ENCODE measurements around the gene FAM110C.
"Not testable (repeated sequence)": the region's sequence is repeated elsewhere in the genome, so short reads cannot be mapped to it uniquely, and the experiment has no call there.

FAM110C gene

DNA sequence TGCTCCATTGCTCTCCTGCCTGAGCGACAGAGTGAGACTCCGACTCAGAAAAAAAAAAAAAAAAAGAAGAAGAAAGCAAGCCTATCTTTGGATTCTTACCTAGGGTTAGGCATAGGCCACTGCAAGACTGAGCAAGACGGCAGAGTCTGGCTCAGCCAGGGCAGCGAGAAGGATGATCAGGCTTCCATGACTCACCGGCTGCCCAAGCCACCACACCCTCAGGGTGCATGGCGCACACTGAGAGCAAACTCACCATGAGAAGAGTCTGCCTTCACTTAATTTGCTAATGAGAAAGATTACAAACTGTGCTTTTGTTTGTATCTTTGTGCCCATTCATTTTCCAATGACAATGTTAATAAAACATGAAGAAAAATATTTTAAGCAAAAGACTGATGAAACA is 8.2 kb downstream of the FAM110C start:
- Histone ChIP-seq H3K36me3 (ENCODE audit: insufficient read depth, low read length) (no peaks in the 10 kb centered on the region), H3K9me3 (ENCODE audit: low read length) (no peaks in the 10 kb centered on the region), H3K27ac (ENCODE audit: low read depth, low read length) (no peak overlapping the region), H3K4me1 (ENCODE audit: insufficient read depth, low read length) (no peaks in the 10 kb centered on the region), H3K4me3 (ENCODE audit: low read depth in 1 of 2, low read length in 2 of 2) (no peak overlapping the region), H3K9ac (ENCODE audit: low read length) (no peak overlapping the region), H3K27me3 (ENCODE audit: control insufficient read depth in 1 of 2, insufficient read depth in 2 of 2, low read length in 2 of 2) (no peaks in the 10 kb centered on the region)

DNA sequence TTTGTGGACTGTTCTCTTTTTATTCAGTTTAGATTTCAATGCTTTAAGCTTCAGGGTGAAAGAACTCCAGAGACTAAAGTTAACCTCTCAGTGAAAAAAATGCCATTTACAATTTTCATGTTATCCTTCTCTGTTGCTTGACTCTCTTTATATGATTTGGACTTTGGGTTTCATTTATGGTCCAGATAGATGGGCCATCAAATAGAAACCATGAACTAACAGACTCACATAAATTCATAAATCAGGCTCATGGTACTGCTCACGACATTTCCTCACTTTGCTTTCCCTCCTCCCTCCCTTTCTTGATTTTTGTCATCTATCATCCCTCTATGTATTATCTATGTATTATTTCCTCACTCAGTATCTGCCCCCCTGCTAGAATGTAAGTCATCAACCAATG is 10.0 kb downstream of the FAM110C start:
- no peaks in the 10 kb centered on the region for H3K27me3 ChIP-seq (ENCODE audit: control insufficient read depth in 1 of 2, insufficient read depth in 2 of 2, low read length in 2 of 2)
- H3K36me3 ChIP-seq (ENCODE audit: insufficient read depth, low read length), result no peaks in the 10 kb centered on the region
- no peaks in the 10 kb centered on the region for H3K9me3 ChIP-seq (ENCODE audit: low read length)
- H3K9ac ChIP-seq (ENCODE audit: low read length), result no peak overlapping the region
- no peak overlapping the region for H3K4me3 ChIP-seq (ENCODE audit: low read depth in 1 of 2, low read length in 2 of 2)
- H3K4me1 ChIP-seq (ENCODE audit: insufficient read depth, low read length), result no peaks in the 10 kb centered on the region
- H3K27ac ChIP-seq (ENCODE audit: low read depth, low read length), result no peak overlapping the region

DNA sequence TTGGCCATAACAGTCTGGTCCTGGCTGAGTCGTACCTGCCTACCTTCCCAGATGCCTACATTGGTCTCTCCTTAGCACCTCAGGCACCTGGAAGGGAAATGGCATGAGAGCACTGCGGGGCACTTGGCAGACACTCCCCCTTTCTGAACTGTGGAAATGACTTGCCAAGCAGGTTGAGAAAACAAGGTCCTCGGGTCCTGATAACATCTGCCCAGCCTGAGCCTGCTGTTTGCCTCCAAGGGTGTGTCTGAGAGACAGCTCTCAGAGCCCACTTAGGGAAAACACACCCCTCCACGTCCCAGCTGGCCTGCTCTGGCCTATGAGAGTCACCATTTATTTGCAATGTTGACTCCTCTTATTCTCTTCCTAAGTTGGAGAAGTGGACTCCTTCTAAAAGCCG is 10.5 kb downstream of the FAM110C start:
- no peaks in the 10 kb centered on the region for H3K9me3 ChIP-seq (ENCODE audit: low read length)
- no peaks in the 10 kb centered on the region for H3K4me1 ChIP-seq (ENCODE audit: insufficient read depth, low read length)
- H3K4me3 ChIP-seq (ENCODE audit: low read depth in 1 of 2, low read length in 2 of 2), result no peak overlapping the region
- H3K27ac ChIP-seq (ENCODE audit: low read depth, low read length), result no peak overlapping the region
- H3K27me3 ChIP-seq (ENCODE audit: control insufficient read depth in 1 of 2, insufficient read depth in 2 of 2, low read length in 2 of 2), result no peaks in the 10 kb centered on the region
- no peak overlapping the region for H3K9ac ChIP-seq (ENCODE audit: low read length)
- H3K36me3 ChIP-seq (ENCODE audit: insufficient read depth, low read length), result no peaks in the 10 kb centered on the region

DNA sequence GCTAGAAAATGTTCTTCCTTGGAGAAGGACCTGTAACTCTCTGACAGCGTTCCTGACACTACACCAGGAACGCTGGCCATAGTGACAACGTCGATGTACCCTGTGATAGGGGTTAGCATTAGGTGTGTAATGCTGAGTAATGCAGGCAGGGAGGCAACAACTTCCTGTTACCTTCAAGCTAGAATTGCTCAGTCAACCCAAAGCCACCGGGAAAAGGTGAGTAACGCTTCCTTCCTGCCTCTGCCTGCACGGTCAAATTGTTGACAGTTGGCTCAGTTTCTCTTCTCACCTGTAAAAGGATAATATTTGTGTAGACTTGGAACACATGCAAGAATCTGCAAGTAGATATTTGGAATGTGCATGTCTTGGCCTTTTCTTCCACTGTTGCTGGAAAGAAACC is 12.7 kb downstream of the FAM110C start:
- no peaks in the 10 kb centered on the region for H3K4me1 ChIP-seq (ENCODE audit: insufficient read depth, low read length)
- H3K27ac ChIP-seq (ENCODE audit: low read depth, low read length), result no peak overlapping the region
- no peaks in the 10 kb centered on the region for H3K36me3 ChIP-seq (ENCODE audit: insufficient read depth, low read length)
- H3K9ac ChIP-seq (ENCODE audit: low read length), result no peak overlapping the region
- H3K4me3 ChIP-seq (ENCODE audit: low read depth in 1 of 2, low read length in 2 of 2), result no peak overlapping the region
- H3K9me3 ChIP-seq (ENCODE audit: low read length), result no peaks in the 10 kb centered on the region
- no peaks in the 10 kb centered on the region for H3K27me3 ChIP-seq (ENCODE audit: control insufficient read depth in 1 of 2, insufficient read depth in 2 of 2, low read length in 2 of 2)

DNA sequence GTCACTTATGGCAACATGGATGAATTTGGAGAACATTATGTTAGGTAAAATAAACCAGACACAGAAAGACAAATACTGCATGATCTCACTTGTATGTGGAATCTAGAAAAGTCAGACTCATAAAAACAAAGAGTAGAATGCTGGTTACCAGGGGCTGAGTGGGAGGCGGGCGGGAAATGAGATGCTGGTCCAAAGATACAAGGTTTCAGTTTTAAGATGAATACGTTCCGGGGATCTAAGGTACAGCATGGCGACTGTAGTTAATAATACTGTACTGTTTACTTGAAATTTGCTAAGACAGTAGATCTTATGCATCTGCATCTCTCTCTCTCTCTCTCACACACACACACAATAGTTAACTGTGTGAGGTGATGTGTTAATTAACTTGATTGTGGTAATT is 14.2 kb downstream of the FAM110C start:
- Histone ChIP-seq H3K36me3 (ENCODE audit: insufficient read depth, low read length) (no peaks in the 10 kb centered on the region), H3K9ac (ENCODE audit: low read length) (no peak overlapping the region), H3K9me3 (ENCODE audit: low read length) (no peaks in the 10 kb centered on the region), H3K4me1 (ENCODE audit: insufficient read depth, low read length) (no peaks in the 10 kb centered on the region), H3K27me3 (ENCODE audit: control insufficient read depth in 1 of 2, insufficient read depth in 2 of 2, low read length in 2 of 2) (no peaks in the 10 kb centered on the region), H3K4me3 (ENCODE audit: low read depth in 1 of 2, low read length in 2 of 2) (no peak overlapping the region), H3K27ac (ENCODE audit: low read depth, low read length) (no peak overlapping the region)

DNA sequence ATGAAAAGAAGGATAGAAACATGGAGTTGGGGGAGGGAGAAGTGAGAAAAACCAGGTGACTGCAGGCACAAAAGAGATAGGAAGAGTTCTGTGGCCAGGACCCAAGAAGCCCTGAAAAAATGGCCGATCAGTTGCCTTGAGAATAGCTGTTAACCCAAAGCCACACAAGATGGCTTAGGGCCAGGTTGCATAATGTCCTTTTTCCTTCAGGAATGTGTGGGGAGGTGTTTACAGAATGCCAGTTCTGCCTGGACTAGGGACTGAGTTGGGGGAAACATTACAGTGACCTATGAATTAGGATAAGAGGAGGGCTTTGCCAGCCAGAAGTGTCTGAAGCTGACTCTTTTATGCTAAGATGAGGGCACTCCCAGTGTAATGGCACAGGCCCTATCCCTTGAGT is 17.1 kb downstream of the FAM110C start:
- no peaks in the 10 kb centered on the region for H3K27me3 ChIP-seq (ENCODE audit: control insufficient read depth in 1 of 2, insufficient read depth in 2 of 2, low read length in 2 of 2)
- H3K4me3 ChIP-seq (ENCODE audit: low read depth in 1 of 2, low read length in 2 of 2), result no peak overlapping the region
- no peaks in the 10 kb centered on the region for H3K9me3 ChIP-seq (ENCODE audit: low read length)
- no peak overlapping the region for H3K9ac ChIP-seq (ENCODE audit: low read length)
- H3K36me3 ChIP-seq (ENCODE audit: insufficient read depth, low read length), result no peaks in the 10 kb centered on the region
- H3K27ac ChIP-seq (ENCODE audit: low read depth, low read length), result no peak overlapping the region
- H3K4me1 ChIP-seq (ENCODE audit: insufficient read depth, low read length), result no peaks in the 10 kb centered on the region

DNA sequence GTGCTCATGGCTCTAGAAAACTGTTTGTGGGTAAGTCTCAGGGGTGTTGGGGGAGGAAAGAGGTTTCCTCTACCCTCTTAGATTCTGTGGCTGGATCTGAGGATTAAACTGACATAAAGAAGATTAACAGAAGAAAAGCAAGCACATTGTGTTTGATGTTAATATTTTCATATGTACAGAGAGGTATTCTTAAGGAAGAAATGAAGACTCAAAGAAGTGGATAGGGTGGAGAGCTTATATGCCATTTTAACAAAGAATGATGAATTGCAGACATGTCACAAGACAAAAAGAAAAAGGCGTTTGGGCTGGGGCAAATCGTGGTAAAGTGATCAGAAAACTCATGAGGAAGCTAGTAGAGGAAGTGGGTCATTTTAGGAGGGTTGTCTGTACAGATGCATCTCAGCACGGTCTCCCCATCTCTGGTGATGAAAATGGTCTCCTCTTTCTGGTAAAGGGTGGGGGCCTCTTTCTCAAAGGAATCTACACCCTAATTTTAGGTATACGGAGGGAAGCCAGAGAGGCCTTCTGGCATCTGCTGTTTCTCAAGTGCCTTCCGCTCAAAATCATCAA is 17.8 kb downstream of the FAM110C start:
- Histone ChIP-seq H3K9ac (ENCODE audit: low read length) (no peak overlapping the region), H3K4me1 (ENCODE audit: insufficient read depth, low read length) (no peaks in the 10 kb centered on the region), H3K27ac (ENCODE audit: low read depth, low read length) (no peak overlapping the region), H3K27me3 (ENCODE audit: control insufficient read depth in 1 of 2, insufficient read depth in 2 of 2, low read length in 2 of 2) (no peaks in the 10 kb centered on the region), H3K4me3 (ENCODE audit: low read depth in 1 of 2, low read length in 2 of 2) (no peak overlapping the region), H3K36me3 (ENCODE audit: insufficient read depth, low read length) (no peaks in the 10 kb centered on the region), H3K9me3 (ENCODE audit: low read length) (no peaks in the 10 kb centered on the region)

DNA sequence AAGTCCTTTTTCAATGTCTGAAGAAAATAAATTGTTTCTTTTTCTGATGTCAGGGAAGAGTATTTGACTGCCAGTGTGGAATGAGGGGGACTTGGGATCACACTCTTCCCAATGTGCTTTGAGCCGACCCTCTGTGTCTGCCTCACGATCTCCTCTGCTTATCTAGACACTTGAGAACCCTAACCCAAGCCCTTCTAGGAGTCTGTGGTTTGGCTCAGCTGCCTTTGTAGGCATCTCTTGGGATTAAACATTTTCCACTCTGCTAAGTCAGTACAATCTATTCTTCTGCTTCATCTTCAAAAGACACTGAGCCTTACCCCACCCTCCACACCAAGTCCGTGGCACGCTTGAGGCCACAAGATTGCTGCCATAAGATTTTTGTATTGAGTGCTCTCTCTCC is 19.4 kb downstream of the FAM110C start:
- Histone ChIP-seq H3K4me1 (ENCODE audit: insufficient read depth, low read length) (no peaks in the 10 kb centered on the region), H3K27ac (ENCODE audit: low read depth, low read length) (no peak overlapping the region), H3K9me3 (ENCODE audit: low read length) (no peaks in the 10 kb centered on the region), H3K27me3 (ENCODE audit: control insufficient read depth in 1 of 2, insufficient read depth in 2 of 2, low read length in 2 of 2) (no peaks in the 10 kb centered on the region), H3K36me3 (ENCODE audit: insufficient read depth, low read length) (no peaks in the 10 kb centered on the region), H3K4me3 (ENCODE audit: low read depth in 1 of 2, low read length in 2 of 2) (no peak overlapping the region), H3K9ac (ENCODE audit: low read length) (no peak overlapping the region)

DNA sequence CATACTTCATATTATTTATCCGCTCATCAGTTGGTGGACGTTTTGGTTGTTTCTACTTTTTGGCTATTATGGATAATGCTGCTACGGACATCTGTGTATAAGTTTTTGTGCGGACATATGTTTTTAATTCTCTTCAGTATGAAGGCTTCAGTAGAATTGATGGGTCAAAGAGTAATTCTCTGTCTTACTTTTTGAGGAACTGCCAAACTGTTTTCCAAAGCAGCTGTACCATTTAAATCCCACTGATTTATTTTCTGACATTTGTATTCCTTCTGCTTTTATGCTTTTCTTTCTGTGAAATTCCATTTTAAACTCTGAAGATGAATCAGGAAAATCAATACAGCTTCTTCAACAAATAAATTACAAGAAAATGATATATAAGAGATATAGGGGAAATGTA is 20.8 kb downstream of the FAM110C start:
- H3K4me1 ChIP-seq (ENCODE audit: insufficient read depth, low read length), result no peaks in the 10 kb centered on the region
- no peak overlapping the region for H3K4me3 ChIP-seq (ENCODE audit: low read depth in 1 of 2, low read length in 2 of 2)
- H3K9me3 ChIP-seq (ENCODE audit: low read length), result no peaks in the 10 kb centered on the region
- H3K9ac ChIP-seq (ENCODE audit: low read length), result no peak overlapping the region
- H3K27ac ChIP-seq (ENCODE audit: low read depth, low read length), result no peak overlapping the region
- no peaks in the 10 kb centered on the region for H3K36me3 ChIP-seq (ENCODE audit: insufficient read depth, low read length)
- no peaks in the 10 kb centered on the region for H3K27me3 ChIP-seq (ENCODE audit: control insufficient read depth in 1 of 2, insufficient read depth in 2 of 2, low read length in 2 of 2)

DNA sequence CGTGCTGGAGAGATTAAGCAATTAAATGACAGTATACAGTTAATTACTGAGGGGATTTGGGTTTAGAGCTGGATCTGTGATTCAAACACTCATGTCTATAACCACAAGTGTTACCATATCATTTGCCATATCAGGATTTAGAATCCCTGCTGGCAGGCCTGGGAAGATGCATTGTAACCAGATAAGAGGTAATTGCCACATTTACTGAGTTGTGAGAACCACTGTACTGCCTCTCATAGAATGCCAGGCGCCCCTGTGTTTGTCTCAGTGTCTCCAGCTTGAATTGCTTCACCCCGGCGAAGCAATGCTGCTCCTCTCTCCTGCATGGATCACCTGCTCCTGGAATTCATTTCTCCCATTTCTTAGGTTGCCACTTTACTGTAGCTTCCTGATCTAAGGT is 21.7 kb downstream of the FAM110C start:
- H3K4me1 ChIP-seq (ENCODE audit: insufficient read depth, low read length); H3K27me3 ChIP-seq (ENCODE audit: control insufficient read depth in 1 of 2, insufficient read depth in 2 of 2, low read length in 2 of 2); H3K9me3 ChIP-seq (ENCODE audit: low read length); H3K9ac ChIP-seq (ENCODE audit: low read length); H3K36me3 ChIP-seq (ENCODE audit: insufficient read depth, low read length); H3K4me3 ChIP-seq (ENCODE audit: low read depth in 1 of 2, low read length in 2 of 2); H3K27ac ChIP-seq (ENCODE audit: low read depth, low read length): not testable (repeated sequence)

DNA sequence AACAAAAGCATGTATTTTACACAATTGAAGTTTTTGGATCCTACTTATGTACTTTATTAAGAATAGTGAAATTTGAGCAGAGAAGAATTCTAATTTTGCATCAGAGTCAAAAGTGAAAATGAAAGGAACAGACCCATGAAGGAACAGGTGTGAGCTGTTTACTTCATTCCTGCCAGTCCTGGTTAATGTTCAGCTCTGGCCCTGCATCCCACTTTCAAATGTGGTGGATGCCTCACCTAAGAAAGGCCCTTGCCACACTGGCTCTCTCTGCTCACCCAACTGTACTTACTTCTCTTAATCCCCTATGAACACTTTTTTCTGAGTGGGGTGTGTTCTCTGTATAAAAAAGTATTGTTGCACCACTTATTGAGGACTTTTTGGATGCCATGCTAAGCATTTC is 22.2 kb downstream of the FAM110C start:
- Histone ChIP-seq H3K4me1 (ENCODE audit: insufficient read depth, low read length) (no peaks in the 10 kb centered on the region), H3K27me3 (ENCODE audit: control insufficient read depth in 1 of 2, insufficient read depth in 2 of 2, low read length in 2 of 2) (no peaks in the 10 kb centered on the region), H3K9ac (ENCODE audit: low read length) (no peak overlapping the region), H3K9me3 (ENCODE audit: low read length) (no peaks in the 10 kb centered on the region), H3K27ac (ENCODE audit: low read depth, low read length) (no peak overlapping the region), H3K36me3 (ENCODE audit: insufficient read depth, low read length) (no peaks in the 10 kb centered on the region), H3K4me3 (ENCODE audit: low read depth in 1 of 2, low read length in 2 of 2) (no peak overlapping the region)

DNA sequence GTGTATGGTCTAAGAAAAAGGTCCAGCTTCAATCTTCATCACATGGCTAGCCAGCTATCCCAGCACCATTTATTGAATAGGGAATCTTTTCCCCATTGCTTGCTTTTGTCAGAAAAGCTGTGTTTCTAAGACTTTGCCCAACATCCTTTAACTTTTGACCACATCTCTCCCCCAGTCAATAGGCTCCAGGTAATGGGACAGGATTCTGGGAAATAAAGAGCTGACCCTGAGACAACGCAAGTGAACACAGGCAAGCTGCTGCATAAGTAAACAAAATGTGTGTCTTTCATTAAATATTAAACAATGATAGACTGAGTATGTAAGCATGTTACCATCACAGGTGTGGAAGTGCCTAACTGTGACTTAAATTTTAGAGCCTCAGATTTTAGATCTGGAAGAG is 23.0 kb downstream of the FAM110C start:
- H3K4me3 ChIP-seq (ENCODE audit: low read depth in 1 of 2, low read length in 2 of 2), result no peak overlapping the region
- H3K27me3 ChIP-seq (ENCODE audit: control insufficient read depth in 1 of 2, insufficient read depth in 2 of 2, low read length in 2 of 2), result no peaks in the 10 kb centered on the region
- no peaks in the 10 kb centered on the region for H3K4me1 ChIP-seq (ENCODE audit: insufficient read depth, low read length)
- no peak overlapping the region for H3K9ac ChIP-seq (ENCODE audit: low read length)
- H3K9me3 ChIP-seq (ENCODE audit: low read length), result no peaks in the 10 kb centered on the region
- no peaks in the 10 kb centered on the region for H3K36me3 ChIP-seq (ENCODE audit: insufficient read depth, low read length)
- H3K27ac ChIP-seq (ENCODE audit: low read depth, low read length), result no peak overlapping the region

All from muscle layer of colon (tissue), 2 donors.